Fibroblast of skin of abdomen (primary cell): Measurements from ENCODE around the gene EHD4.
A peak's percentile ranks its signal among the peaks of the same experiment; 100 is the strongest.

ENCODE experiments used
- DNase-seq: peaks from one replicate; pipeline ENCODE4 v3.0.0-alpha.2; 2013

EHD4 gene

DNA sequence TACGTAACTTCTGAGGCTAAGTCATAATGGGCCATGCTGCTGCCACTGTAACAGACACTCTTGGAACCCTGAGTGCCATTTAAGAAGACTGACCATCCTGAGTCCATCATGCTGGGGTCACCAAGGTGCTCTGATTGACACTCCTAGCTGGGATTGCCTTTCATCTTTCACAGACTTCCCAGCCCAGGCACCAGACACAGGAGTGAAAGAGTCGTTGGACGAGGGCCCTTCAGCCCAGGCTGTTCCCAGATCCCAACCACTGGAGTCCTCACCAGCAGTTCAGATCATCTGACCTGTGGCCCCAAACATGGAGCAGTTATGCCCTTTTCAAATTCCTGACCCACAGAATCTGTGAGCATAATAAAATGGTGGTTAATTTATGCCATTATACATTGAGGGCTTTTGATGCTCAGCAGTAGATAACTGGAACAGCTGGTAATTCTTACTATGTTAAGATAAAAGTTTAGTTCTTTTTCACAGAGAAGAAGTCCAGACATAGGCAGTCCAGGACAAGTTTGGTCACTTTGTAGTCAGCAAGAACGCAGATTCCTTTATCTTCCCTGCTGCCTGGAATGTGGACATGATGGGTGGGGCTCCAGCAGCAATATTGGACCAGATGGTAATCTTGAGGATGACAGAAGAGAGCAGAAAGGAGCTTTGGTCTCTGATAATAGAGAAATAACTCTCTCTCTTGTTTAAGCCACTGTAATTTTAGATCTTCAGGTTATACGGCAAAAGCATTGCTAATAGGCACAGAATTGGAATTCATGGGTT lies 7.3 kb upstream of the EHD4 start:
- DNase-seq = no peak

DNA sequence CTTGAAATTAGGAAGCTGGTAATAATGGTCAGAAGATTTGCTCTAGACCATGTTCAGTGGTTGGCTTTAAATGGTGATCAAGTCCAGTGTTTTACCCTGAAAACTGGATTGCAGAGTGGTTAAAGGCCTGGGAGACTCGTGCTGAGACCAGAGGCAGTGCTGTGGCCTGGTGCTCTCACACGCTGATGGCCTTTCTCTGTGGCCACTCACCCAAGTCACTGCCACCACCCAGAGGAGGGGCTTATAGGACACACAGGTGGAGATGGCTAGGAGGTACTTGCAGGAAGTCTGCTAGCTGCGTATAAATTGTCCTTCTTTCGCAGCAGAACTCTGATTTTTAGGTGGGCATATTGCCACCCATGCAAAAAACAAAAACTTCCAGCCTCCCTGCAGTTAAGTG lies 6.2 kb upstream of the EHD4 start:
- no peak for DNase-seq

DNA sequence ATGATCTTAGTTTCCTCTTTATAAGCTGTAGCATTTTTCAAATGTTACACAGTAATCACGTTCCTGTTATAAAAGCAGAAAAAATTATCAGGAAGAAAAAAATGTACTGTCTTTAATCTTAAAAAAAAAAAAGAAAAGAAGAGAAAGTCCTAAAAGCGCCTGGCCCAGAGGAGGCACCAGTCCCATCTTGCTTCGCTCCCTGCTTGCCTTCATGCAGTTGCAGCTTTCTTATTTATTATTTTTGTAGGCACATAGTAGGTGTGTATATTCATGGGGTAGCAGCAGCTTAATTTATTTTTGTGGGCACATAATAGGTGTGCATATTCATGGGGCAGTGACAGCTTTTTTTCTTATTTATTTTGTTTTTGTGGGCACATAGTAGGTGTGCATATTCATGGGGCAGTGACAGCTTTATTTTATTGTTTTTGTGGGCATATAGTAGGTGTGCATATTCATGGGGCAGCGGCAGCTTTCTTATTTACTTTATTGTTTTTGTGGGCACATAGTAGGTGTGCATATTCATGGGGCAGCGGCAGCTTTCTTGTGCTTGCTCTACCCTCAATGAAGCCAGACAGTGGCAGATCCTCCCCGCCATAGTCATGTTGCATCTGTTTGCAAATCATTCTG lies 5.5 kb upstream of the EHD4 start:
- no peak for DNase-seq

DNA sequence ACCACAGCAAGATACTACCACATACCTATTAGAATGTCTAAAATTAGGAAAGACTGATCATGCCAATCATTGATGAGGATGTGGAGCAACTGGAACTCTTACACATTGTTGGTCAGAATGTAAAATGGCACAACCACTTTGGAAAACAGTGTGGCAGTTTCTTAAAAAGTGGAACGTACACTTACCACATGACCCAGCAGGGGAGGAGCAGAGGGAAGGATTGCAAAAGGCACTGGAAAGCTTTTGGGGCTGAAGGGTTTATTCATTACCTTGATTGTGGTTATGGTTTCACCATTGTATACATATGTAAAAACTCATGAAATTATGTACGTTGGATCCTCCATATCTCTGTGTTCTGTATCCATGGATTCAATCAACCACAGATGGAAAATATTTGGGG lies 3.3 kb upstream of the EHD4 start:
- no peak for DNase-seq

DNA sequence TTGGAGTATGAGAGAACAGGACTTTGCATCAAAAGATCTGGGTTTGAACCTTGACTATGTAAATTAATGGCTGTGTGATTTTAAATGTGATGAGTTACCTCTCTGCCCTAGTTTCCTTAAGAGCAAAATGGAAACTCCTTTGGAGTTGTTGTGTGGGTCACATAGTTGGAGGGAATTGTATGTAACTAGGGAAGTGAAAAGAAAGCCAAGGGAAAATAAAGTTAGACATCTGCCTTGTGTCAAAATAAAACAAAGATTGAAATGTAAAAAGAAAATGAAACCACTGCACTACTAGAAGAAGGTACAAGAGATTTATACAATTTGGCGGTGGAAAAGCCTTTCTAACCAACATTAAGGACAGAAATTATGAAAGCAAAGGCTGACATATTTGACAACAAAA lies 1.7 kb upstream of the EHD4 start:
- DNase-seq = no peak

DNA sequence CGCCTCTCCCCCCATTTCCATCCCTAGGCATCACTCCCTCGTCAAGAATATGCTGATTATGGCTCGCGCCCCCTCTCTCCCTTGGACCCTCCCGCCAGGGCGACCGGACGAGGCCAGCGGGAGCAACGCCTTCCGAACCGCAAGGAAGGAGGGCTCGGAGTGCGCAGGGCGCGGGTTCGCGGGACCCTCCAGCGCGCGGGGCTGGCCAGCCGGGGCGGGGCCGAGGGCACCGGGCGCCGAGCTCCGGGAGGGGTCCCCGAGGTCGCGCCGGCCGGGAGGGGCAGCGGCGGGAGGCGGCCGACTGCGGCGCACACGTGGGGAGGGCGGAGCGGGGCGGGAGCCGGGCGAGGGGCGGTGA lies 483 bp downstream of the EHD4 start:
- DNase-seq = no peak

DNA sequence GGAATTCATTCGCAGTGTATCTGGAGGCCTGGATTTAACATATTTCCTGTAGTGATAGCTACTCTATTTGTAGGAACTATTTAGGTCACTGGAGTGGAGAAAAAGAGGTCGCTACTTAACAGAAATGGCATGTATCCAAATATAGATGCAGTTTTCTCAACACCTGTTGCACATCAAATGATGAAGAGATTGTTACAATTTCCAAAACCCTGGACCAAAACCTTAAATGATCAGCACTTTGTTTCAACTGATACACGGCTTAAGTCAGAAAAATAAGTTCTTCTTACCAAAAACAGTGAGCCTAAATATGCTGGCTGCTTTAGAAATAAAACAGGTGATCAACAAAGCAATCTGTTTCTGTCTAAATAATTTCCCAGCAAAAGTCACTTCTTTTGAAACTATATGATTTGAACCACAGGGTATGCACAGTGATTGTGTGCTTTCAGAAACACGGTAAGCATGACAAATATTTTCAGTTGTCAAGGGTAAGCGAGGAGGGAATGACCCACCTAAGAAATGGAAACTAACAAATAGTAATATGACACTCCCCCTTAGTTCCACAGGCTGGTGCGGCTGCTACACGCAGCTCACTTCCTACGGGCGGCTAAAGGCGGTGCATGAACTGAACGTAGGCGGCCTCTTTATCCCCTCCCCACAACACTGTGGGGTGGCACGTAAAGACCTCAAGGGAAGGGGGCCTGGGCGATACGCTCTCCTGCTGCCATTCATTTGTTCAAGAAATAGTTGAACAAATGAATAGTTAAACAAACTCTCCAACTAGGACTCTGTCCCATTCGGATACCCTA lies 1.1 kb downstream of the EHD4 start:
- DNase-seq = peak; percentile 60

DNA sequence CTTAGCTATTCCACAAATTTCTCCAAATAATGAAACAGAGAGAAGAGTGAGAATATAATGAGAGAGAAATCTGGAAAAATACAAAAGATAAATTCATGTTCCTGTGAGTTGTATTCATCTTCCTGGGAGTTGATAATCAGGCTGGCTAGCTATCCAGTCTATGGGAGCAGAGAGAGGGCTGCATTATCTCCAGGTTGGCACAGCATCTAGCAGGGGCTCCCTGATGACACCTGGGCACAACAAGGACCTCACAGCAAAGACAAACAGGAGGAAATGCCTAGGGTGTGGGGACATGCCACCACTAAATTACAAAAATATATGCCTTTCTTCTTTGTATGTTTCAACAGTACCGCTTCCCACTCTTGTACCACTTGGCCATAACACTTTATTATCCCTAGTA lies 1.9 kb downstream of the EHD4 start:
- DNase-seq = no peak

DNA sequence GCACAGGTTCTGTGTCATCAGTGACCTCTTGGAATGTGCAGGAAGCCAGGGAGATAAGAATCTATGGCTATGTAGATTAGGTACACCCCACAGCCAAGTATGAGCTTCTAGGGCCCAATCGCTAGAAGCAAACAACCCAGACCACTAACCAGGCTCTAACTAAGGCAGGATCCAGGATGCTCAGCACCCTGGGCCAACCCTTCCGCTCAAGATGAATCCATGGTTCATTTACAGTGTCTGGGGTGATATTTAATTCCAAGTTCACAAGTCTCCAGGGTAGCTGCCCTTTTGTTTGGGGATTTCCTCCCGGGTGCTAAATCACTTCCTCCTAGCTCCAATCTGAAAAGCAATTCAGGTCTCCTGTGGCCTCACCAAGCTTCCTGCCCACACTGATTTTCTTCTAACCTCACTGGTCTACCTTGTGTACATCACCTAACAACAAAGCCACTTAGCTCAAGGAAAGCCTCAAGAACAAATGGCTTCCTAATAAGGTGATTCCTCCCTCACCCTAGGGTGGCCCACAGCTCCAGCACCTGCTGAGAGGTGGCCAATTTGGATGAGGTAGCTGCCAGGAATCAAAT lies 2.4 kb downstream of the EHD4 start:
- DNase-seq = no peak

DNA sequence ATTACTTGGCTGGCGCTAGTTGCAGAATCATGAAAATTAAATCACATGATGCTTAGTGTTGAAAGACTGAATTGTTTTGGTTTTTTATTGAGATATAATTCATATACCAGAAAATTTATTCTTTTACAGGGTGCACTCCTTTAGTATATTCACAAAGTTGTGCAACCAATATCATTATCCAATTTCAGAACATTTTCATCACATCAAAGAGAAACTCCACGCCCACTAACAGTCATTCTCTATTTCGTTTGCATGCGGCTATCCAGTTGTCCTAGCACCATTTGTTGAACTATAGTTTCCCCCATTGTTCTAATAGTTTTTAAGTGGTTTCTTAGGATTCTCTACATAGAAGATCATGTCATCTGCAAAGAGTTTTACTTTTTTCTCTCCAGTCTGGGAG lies 3.7 kb downstream of the EHD4 start:
- no peak for DNase-seq

DNA sequence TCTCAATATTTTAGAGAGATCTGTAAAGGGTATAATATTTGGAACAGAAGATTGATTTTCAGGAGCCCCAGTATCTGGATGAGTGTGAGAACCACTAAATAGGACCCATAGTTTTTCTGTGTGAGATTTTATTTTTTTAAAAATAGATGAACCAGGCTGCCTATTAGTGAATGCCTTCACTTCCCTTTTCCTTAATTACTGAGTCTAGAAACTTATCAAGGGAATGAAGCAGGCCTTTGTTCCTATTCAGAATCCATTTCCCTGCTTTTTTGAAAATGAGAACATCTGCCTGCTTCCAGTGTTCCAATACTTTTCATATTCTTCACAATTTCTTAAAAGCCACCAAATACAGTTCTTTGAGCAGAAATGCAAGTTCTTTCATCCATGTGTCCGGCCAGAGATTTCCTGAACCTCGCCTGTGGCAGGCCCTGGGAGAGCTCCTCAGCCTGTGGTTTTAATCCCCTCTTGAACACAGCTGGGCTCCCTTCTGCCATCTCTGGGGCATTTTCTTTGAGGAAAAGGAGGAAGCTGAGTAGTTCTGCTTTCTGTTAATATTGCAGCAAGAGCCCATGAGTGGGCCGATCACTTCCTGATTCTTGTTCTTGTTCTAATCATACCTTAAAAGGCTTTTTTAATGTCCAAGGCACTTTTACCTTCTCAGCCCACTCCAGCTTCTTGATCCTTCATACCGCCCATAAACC lies 4.7 kb downstream of the EHD4 start:
- peak; percentile 63 for DNase-seq

DNA sequence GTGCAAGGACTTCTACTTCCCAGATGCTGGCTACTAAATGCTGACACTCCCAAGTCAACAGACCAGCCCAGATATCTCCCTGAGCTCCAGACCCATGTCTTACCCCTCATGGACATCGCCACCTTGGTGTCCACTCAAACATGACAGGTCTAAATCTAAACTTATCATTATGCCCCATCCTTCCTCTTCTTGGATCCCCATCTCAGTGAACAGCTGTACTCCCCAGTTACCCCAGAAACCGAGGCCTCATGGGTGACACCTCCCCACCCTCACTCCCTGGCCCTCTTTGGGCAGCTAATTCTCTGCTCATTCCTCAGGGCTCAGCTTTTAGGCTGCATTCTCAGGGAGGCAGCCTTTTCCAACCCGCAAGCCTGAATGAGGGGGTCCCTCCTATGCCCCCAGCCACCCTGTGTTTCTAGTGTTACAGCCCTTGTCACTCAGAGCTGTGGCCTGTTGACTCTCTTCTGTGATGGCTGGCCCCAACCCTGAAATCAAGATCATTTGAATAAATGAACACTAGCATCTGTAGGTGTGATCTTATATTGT lies 5.4 kb downstream of the EHD4 start:
- DNase-seq = no peak

DNA sequence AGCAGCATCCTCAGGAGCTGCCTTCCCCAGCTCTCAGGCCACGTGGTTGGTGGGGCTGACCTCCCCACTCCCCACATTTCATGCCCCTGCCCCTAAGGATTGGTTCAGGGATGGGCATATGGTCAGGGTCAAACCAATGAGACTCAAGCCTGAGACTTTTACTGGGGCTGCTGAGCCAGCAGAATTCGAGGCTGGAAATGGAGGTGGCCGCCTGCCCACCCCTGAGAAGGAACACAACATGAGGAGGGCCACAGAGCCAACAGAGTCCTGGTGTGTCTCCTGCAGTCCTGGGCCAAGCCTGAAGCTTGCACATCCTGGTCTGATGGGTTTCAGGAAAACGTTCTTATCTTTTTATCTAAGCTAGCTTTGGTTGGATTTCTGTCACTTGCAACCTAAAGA lies 5.9 kb downstream of the EHD4 start:
- no peak for DNase-seq

DNA sequence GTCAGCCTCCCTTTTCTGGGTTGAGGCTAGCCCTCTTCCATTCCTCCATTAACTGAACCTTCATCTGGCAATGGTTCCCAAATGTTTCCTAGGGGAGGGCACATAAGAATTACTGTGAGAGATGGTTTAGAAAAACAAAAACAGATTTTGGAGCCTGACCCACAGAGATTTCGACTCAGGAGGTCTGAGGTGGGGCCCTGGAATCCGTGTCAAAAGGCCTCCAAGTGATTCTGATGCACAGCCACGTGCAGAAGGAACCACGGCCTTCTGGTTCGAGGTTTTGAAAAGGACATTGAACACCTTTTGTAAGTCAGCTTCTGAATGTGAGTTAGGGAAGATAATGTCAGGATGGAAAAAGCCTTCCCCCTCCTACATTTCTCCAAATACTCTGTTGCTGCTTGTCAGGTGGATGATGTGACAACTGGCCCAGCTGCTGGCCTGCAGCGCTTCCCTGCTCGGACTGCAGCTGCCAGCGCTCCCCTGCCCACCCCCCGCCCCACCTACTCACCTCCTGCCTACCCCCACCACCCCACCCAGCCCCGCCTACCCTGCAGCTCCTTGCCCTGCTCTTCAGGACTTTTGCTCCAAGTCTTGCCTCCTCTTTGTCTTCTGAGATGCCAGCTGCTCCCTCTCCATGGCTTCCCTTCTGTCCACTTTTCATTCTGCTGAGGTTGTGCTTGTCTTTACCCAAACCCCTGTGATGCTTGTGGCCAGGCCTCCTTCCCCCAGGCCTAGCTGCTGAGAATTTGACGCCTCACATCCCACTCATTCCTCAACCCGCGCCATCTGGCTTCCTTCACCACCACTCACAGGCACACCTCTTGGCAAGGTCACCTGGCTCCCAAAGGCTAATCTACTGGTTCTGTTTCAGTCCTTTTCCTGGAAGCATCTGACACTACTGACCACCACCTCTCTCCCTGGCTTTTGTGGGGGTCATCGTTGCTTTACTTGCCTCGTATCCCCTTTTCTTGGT lies 6.6 kb downstream of the EHD4 start:
- DNase-seq = peak; percentile 42

DNA sequence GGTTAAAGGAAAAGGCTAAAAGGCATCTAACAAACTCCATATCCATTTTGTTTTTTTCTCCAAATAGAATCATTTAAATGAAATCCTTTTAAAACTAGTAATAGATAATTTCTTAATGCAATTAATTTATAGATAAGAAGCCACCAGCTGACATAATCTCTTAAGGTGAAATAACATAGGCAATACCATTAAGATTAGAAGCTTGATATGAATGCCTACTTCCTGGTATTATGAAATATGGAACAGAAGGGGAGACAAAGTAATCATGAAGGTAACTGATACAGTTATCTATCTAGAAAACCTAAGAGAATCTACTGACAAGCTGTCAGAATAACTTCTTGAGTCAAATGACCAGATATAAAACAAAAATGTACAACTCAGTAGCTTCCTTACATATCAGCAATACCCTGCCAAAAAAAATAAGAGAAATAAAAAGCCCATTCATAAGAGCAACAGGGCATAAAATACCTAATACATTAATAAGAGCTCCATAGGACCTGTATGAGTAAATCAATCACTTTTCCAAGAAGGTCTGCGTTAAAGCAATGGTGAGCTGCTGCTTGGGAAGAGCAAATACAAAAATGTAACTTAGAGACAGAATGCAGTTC lies 10.7 kb downstream of the EHD4 start:
- DNase-seq = no peak

DNA sequence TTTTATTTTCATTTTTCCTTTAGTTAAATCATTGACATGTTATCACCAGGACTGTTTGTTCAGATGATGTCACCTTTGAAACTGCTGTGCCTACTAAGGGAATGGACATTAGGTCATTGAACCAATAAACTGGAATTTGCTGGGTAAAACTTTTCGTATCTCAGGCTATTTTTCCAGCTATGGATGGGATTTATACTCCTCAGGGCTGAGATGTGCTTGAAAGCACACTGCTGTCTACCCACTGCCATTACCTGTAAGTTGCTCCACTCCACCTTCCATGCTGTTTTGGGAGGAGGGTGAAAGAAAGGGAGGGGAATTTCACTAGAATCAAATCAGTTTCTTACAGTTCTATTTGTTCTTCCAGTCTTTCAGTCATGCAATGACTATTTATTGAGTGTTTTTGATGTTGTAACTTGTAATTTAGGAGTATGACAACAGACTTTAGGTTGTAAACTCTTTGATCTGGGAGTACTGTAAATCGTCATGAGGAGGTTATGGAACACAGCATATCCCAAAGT lies 11.3 kb downstream of the EHD4 start:
- no peak for DNase-seq

DNA sequence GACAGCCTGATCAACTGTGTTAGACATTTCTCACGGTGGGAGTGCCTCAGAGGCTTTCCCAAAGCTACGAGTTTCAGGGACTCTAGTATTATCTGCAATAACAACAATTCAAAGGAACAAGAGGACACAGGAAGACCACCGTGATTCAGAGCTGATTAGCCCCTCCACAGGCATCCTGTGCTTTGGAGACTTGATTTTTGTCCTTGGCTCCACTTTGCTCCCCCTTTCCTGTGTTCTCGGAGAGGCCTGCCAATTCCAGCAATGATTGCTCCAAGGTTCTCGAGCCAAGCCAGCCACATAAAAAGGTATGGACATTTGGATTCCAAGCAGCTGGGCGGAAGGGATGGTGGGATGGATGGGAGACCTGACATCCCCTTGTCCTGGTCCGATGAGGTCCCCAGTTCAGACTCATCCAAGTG lies 14.3 kb downstream of the EHD4 start:
- DNase-seq = no peak

DNA sequence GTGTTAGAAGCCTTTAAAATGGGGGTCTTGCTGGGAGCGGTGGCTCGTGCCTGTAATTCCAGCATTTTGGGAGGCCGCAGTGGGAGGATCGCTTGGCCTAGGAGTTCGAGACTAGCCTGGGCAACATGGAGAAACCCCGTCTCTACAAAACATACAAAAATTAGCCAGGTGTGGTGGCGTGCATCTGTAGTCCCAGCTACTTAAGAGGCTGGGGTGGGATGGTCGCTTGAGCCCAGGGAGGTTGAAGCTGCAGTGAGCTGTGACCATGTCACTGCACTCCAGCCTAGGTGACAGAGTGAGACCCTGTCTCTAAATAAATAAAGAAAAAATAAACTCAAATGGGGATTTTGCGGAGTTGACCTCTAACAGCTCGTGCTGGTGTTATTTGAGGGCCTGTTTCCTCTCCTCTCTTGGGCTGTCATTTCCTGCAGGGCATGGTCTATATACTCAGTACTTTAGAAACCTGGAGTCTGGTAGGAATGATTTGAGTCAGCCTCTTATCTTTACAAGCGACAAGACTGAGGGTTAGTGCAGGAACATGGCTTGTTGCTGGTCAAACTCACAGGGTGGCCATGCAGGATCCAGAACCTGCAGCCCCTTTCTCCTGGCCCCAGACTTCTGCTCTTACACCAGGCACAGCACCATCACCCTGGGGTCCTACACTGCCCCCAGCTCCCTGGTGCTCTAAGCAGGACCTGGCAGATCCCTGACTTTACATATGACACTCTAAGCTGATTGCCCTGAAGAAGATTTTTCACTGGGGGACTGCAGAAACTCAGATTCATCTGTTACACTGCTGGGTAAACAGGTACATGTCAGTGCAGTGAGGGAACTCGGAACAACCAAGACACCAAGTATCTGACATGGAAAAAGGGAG lies 15.1 kb downstream of the EHD4 start:
- DNase-seq = no peak

DNA sequence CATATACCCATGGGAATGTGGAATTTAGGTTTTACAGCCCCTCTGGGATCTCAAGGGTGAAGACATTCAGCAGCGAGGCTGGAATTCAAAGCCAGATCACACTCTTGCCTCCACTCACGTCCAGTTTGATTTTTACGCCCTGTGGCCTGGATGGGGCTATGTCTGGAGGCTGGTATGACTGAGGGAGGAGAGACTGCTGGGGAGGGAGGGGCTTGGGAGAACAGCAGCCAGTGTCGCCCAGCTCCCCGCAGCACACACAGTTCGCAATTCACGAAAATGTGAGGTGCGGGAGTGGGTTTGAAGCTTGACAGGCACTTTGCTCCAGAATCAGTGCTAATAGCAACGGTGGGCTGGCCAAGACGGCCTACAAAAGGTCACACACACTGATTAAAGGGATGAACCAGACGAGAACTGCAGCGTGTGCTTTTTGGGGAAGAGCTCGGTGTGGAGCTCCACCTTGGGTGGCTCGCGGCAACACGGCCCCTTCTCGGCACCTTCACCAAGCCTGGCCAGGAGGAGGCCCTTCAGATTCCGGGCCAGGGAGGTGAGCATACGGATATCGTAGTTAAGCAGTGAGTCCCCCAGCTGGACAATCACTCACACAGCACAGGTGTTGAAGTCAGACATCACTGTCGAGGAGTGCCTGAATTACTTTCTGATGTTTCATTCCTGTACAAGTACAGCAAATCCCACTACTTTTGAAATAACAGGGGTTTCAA lies 16.4 kb downstream of the EHD4 start:
- DNase-seq = no peak
